GM18873 (cell line): ENCODE results near the gene SLFN13.
"Not testable (repeated sequence)": the region's sequence is repeated elsewhere in the genome, so short reads cannot be mapped to it uniquely, and the experiment has no call there.

Experiments used
- ATAC-seq: cut with Tn5 transposase; IDR thresholded peaks from one replicate; pipeline ENCODE4 v1.9.1; 2021; ENCODE audit warnings: mild to moderate bottlenecking, moderate library complexity, moderate number of reproducible peaks; ENCODE audit not compliant: unreplicated experiment, low FRiP score

SLFN13 gene, protein sequence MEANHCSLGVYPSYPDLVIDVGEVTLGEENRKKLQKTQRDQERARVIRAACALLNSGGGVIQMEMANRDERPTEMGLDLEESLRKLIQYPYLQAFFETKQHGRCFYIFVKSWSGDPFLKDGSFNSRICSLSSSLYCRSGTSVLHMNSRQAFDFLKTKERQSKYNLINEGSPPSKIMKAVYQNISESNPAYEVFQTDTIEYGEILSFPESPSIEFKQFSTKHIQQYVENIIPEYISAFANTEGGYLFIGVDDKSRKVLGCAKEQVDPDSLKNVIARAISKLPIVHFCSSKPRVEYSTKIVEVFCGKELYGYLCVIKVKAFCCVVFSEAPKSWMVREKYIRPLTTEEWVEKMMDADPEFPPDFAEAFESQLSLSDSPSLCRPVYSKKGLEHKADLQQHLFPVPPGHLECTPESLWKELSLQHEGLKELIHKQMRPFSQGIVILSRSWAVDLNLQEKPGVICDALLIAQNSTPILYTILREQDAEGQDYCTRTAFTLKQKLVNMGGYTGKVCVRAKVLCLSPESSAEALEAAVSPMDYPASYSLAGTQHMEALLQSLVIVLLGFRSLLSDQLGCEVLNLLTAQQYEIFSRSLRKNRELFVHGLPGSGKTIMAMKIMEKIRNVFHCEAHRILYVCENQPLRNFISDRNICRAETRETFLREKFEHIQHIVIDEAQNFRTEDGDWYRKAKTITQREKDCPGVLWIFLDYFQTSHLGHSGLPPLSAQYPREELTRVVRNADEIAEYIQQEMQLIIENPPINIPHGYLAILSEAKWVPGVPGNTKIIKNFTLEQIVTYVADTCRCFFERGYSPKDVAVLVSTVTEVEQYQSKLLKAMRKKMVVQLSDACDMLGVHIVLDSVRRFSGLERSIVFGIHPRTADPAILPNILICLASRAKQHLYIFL

DNA sequence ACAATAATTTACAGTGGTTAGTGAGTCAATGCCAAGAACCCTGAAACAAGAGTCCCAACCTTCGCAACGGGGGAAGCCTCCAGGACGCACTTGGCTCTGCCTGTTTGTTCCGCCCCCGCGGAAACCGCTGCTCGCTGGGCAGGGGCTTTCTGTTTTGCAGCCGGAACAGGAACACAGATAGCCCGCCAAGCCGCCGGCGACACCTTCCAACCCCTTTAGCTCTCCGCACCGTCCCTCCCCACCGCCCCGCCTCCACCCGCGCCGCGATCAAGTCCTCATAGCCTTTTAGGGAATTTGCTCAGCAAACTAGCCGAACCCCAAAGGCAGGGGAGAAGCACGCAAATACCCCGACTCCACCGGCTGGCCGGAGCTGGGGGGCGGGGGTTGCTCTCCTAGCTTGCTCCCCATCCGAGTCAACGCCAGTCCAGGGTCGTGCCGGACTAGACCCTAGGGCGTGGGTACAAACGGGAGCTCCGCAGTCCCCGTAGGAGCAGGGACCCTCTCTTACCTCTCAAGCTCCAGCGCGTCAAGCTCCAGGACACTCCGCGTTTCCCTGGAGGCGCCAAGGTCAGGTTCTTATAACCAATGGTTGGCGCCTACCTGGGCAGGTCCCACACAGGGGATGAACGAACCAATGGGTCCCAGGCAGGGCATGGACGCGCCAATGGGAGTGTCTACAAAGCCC, at the start of gene SLFN13:
TSS of gene SLFN13 (minus strand) at position 553 of the 685 bp plus-strand sequence. CDS start 3,086 bp downstream, outside the sequence.
- ATAC-seq = peak; percentile 60

DNA sequence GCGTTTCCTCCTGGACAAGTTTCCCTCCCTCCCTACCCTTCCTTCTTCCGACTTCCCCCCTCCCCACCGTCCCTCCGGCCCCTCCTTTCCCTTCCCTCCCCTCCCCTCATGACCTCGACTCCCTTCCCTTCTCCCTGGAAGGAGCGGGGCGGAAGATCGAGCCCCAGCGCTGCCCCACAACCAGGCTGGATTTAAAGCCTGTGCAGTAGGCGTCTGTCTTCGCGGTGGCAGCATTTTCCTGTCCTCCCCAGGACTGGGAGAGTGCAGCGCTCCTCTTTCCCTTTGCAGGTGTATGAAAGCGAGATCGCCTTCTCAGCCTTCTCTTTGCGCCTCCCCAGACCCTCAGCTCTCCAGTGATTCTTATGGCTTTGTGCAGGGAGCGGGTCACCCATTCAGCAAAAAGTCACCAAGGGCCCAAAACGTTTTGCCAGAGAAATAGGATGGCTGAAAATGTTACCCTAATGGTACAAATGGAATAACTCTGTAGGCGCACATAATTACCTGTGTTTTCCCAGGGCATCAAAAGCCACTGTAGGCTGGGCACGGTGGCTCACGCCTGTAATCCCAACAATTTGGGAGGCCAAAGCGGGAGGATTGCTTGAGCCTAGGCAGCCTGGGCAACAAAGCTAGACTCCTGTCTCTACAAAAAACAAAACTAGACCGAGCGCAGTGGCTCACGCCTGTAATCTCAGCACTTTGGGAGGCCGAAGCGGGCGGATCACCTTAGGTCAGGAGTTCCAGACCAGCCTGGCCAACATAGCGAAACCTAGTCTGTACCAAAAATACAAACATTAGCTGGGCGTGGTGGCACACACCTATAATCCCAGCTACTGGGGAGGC, 48.1 kb upstream of the SLFN13 start:
- ATAC-seq = no peak

DNA sequence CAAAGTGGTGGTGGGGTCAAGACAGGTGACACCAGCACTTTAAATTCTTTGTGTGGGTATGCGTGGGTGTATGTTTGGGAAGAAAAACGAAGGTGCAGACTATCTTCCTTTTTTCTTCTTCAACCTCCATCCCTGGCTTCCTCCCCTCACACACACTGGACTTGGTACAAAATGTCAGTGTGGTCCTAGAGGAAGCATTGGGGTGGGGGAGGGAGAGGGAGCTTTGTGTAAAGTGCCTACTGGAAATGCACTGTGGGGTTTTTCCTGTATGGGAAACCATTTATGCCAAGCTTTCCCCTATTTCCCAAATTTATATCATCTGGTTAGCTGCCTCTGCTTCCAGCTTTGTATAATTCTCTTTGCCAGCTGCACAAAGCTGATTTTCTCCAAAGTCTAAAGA, 44.5 kb upstream of the SLFN13 start:
- ATAC-seq = no peak

DNA sequence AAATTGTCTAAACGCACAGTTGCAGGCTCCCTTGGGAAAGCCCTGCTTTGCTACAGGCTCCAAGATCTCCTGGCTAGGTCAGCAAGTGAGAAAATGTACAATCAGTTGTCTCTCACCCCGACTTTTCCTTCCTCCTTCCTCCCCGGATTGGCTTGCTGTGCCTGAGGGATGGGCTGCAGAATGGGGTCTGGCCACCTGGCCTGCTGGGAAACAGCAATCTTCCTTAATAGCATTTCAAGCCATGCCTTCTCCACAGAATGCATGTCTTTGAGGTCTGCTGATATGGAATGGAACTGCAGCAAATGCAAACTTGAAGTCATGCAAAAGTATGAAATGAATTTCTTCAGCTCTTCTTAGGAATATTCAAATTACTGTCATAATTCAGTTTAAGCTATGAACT, 42.9 kb upstream of the SLFN13 start:
- ATAC-seq = no peak

DNA sequence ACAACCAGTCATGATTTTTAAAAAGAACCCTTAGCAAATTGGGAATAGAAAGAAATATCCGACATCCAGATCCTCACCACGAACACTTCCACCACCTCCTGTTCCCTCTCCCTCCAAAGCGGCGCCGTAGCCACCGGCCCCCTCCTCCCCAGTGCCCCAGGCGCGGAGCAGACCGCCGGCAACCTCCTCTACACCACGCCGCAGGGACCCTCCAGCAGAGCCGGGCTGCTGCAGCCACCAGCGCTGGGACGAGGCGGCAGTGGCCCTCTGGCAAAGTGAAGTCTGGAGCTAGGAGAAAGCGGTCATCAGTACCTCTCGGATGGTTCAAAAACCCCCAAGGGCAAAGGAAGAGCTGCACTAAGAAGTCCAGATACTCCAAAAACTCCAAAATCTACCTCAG, 41.4 kb upstream of the SLFN13 start:
- no peak for ATAC-seq

DNA sequence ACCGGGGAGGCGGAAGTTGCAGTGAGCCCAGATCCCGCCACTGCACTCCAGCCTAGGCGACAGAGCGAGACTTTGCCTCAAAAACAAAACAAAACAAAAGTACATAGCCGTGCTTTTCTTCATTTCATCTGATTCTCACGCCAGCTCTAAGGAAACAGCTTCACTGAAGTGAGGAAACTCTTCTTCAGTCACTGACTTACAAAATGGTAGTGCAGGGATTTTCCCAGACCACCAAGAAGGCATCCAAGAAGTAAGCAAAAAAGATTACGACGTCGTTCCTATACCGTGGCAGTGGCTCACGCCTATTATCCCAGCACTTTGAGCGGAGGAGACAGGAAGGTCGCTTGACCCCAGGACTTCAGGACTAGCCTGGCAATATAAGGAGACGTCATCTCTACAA, 40.4 kb upstream of the SLFN13 start:
- no peak for ATAC-seq

DNA sequence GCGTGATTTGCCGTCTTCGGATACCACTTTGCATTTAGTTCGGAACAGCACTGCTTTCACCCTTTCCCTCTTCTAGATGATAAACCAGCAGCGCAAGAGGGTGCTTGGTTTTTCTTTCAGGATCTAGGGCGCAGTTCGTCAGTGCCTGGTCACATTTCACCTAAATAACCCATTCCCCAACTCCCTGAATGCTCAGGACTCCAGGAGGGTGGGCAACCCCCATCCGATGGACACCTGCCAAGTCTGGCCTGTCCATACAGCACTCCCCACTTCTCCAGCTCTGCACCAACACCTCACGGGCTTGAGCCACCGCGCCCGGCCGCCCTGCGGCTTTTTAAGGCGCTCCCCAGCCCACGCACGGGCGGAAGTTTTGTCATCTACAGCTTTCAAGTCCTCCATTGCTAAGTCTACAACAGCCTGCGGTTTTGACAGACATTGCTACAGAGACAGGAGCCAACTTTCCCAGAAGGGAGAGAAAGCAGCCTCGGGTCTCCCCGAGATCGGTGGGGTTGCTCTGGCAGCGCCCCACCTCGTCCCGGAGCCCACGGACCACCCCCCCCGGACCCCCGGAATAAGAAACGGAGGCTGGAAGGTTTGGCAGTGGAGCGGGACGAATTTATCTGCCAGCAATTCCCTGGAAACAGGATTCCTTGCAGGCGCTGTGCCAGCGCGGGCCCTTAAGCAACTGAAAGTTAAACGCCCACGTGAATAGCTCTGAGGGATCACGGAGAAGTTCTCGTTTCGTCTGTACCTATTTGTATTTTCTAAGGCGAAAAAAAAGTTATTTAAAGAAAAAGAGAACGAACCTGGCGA, 38.6 kb upstream of the SLFN13 start:
- ATAC-seq = no peak

DNA sequence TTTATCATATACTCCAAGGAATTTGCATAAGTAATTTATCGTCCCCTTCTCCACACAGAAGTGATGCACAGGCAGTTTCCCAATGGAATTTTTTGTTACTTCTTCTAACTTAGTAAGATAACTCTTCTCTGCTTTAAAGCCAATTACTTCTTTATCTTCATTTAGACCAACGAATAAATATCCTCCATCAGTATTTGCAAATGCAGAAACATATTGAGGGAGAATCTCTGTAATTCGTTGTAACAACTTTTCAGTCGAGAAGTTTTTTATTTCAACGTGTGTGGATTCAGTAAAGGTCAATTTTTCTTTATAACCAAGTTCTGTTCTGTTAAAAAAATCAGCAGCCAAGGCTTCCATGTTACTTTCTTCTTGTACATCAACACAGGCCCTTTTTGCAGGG, 30.7 kb upstream of the SLFN13 start:
- no peak for ATAC-seq

DNA sequence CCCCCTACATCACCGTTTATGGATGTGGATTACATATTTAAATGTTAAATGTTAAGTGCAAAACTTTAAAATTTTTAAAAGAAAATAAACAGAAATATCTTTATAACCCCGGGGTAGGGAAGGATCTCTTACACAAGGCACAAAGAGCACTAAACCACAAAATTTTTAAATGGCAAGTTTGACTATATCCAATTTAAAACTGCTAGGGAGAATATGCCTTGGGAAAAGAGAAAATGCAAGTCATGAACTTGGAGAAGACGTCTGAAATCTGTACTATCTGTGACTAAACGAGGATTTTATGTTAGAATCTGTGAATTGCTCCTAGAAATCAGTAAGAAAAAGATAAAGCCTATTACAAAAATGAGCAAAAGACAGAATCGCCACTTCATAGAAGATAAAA, 28.7 kb upstream of the SLFN13 start:
- ATAC-seq = no peak

DNA sequence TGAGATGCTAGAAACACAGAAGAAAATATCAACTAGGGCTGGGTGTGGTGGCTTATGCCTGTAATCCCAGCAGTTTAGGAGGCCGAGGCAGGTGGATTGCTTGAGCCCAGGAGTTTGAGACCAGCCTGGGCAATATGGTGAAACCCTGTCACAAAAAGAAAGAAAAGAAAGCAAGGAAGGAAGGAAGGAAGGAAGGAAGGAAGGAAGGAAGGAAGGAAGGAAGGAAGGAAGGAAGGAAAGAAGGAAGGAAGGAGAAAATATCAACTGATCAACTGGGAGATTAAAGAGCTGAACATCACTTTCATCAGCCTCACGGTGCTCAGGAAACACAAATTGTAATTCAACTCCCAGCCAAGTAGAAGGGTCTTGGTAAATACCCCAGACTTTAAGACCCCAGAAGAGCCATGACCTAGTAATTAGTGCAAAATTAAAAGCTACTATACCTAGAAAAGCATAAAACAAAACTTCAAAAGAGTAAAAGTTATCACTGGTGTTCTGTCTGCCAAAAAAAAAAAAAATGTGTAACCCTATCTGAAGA, 27.8 kb upstream of the SLFN13 start:
- no peak for ATAC-seq

DNA sequence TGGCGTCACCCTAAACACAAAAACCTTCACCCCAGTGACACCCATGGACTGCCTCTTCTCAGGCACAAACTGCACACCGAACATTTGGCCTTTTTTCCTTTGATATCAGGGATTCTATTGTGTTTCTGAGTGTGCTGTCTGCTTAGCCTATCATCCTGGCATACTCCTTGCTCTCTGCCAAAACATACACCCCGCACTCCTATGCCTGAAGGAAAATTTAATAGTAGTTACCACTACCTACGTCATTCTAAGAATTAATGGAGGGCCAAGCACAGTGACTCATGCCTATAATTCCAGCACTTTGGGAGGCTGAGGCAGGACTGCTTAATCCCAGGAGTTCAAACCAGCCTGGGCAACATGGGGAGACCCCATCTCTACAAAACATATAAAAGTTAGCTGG, 19.9 kb upstream of the SLFN13 start:
- ATAC-seq = no peak

DNA sequence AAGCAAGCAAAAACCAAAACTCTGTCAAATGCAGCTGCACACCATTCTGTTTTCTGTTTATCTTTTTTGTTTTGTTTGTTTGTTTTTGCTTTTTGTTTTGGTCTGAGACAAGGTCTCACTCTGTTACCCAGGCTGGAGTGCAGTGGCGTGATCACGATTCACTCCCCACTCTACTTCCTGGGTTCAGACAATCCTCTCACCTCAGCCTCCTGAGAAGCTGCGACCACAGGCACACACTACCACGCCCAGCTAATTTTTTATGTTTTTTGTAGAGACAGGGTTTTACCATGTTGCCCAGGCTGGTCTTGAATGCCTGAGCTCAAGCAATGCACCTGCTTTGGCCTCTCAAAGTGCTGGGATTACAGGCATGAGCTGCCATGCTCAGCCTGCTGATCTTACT, 19.3 kb upstream of the SLFN13 start:
- ATAC-seq = no peak

DNA sequence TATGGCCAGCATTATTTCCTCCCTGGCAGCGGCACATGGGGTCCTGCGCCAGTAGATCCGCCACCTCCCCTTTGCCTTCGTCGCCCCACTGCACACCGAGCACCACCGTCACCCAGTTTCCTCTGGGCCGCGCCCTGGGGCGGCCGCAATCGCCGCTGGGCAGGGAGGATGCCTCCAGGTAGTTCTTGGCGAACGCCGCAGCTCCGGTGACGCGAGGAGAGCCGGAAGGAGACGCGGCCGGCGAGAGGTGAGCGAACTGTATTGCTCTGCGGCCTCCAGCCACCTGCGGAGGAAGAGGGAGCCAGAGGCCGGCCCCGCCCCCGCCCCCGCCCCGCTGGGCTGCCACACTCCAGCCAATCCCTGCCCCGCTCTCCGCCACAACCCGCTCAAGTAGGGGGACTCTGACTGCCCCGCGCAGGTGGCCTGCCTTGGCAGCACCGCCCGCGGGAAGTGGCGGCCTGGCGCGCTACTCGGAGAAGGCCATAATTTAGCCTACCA, 11.8 kb upstream of the SLFN13 start:
- peak; percentile 76 for ATAC-seq

DNA sequence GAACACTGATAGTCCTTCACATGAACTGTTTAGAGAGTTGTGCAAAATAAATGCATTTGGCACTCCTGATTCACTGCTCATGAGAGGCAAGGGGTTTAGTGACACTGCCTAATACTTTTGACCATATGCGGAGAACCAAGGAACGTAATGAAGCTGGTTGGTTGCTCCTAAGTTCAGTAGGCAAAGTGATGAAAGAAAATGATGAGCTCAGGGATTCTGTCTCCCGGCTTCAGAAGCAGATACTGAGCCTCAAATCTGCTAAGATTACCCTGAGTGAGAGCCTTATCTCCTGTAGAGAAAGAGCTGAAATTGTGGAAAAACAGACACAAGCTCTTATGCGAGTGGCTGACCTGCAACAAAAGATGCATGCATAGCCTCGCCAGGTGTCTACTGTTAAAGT, 5.5 kb upstream of the SLFN13 start:
- not testable (repeated sequence) for ATAC-seq

DNA sequence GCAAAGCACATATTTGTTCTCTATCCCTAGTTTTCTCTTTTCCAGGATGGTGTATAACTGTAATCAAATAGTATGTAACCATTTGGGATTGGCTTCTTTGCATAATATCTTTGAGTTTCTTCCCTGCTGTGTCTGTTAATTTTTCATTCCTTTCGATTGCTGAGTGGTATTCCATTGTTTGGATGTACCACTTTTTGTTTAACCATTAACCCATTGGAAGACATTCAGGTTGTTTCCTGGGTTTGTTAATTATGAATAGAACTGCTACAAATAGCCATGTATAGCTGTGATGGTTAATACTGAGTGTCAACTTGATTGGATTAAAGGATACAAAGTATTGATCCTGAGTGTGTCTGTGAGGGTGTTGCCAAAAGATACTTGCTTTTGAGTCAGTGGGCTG, 4.6 kb upstream of the SLFN13 start:
- no peak for ATAC-seq

DNA sequence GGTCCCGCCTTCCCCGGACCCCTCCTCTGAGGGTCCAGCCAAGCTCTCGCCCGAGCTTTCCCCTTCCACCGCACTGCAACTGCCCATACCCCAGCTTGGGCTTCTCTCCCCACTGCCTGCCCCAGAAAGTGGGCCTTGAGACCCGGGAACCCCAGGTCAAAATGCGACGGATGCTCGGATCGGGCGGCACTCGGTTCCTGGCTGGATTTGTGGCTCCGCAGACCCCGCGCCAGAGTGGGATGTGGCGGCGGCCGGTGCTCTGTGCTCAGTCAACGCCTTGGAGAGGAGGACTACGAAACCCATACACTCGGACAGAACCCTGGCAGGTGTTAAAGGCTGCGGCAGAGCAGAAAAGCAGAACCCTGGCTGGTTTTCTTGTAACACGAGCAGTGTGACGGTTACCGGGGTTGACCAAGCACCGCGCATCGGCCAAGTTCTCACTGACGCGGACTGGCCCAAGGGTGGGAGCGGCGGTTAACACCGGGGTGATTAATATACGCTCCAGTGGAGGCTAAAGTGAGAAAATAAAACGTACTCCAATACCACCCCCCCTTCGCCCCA, 885 bp upstream of the SLFN13 start:
- no peak for ATAC-seq

DNA sequence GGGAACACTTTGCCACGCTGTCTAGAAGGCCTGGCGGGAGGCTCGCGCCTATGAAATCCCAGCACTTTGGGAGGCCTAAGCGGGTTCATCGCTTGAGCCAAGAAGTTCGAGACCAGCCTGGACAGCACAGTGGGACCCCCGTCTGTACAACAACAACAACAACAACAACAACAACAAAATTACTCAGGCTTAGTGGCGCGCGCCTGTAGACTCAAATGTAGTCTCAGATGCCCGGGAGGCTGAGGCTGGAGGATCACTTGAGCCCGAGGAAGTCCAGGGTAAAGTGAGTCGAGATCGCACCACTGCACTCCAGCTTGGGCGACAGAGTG, 297 bp upstream of the SLFN13 start:
- no peak for ATAC-seq

DNA sequence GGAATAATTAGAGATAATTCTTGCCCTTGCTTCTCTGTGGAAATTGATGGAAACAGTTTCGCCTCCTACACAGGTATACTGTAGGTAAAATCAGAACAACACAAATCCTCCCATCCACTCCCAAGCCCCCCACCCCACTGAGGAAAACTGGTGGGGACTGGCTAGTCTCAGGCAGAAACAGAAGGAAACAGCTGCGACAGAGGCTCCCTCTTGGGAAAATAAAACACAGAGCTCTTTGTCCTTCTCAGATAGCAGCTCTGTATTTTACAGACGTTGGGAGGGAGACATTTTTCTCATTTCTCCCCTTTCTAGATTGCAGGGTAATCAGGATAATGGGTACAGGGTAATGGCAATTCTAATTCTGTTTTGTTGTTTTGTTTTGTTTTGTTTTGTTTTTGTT, 1.1 kb downstream of the SLFN13 start:
- no peak for ATAC-seq

DNA sequence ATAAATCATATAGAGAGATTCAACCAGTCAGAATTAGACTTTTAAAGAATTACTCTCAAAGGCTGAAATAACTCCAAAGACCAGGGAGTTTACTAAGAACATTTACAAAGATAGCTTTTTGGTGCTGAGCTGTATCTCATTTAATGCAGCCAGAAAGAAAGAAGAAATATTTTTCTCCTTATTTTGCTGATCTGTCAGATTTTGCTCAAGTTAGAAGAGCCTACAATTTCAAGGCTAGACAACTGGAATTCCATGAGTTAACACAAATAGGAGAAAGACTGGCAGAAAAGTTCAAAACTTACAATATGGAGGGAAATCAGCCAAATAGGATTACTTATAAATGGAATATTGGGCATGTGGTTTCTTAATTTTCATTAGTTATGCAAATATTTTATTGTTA, 10.1 kb downstream of the SLFN13 start:
- no peak for ATAC-seq
